Measurements from ENCODE around the gene RNF167. TPM values are rescaled to one million over a fixed set of nuclear protein-coding genes. Genes with fewer than 3 reads are reported as not detected.

Gene RNF167
- total and polyA plus RNA-seq, 2 of the 13 experiments (the other 11 are each of a cell fraction or from before 2014, with no cell fraction given), result 44.1 to 45.4 TPM

DNA sequence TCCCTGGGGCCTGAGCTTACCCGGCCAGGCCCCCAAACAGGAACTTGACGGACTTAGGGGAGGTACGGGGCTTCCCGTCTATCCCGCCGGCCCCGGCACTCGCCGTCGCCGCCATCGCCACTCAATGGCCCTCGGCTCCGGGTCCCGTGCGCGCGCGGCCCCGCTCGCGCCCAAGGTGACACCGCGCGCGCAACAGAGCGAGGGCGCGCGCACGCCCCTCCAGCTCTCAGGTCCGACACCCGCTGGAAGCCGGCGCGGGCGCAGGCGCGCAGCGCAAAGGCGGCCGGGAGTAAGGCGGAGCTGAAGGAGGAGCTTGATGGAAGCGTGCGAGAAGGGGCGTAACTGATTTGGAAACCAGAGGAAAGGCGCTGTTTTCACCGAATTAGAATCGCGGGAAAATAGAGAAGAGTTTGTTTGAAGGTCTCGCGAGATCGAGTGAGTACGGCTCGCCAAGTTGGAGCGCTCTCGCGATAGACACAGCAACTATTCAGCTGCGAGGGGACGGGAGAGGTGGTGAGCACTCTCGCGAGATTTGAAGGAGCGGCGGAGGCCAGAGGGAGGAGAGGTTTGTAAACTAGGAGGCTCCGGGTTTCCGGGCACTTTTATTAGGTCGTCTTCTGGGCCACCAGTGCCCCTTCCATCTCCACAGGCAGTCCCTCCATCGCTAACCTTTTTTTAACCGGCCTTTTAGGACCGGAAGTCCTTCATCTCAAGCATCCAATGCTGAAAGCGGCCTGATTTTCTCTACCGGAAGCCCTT lies at the start of gene RNF167, which contains the start of gene SLC25A11 (continued):
- no peak; the same call in 1 of the 2 replicates for TF ChIP-seq E2F2 (CRISPR knock-in tag; IDR thresholded peaks at IDR 0.05; ENCODE audit: borderline replicate concordance)
- TF ChIP-seq ZNF772 (CRISPR knock-in tag; IDR thresholded peaks at IDR 0.05), result no peak
- no peak; the same call in 1 of the 2 replicates for TF ChIP-seq ZNF552 (CRISPR knock-in tag; IDR thresholded peaks at IDR 0.05; ENCODE audit: borderline replicate concordance)
- peak; percentile 52 for TF ChIP-seq IKZF5 (CRISPR knock-in tag; IDR thresholded peaks at IDR 0.05)
- no peak for TF ChIP-seq ZNF850 (CRISPR knock-in tag; conservative IDR thresholded peaks at IDR 0.05)
- peak in 1 of 2 experiments; percentile 70; a peak in 2 of 4 replicates for TF ChIP-seq KLF16 (CRISPR knock-in tag; IDR thresholded peaks at IDR 0.05)
- TF ChIP-seq, protein P1, sequence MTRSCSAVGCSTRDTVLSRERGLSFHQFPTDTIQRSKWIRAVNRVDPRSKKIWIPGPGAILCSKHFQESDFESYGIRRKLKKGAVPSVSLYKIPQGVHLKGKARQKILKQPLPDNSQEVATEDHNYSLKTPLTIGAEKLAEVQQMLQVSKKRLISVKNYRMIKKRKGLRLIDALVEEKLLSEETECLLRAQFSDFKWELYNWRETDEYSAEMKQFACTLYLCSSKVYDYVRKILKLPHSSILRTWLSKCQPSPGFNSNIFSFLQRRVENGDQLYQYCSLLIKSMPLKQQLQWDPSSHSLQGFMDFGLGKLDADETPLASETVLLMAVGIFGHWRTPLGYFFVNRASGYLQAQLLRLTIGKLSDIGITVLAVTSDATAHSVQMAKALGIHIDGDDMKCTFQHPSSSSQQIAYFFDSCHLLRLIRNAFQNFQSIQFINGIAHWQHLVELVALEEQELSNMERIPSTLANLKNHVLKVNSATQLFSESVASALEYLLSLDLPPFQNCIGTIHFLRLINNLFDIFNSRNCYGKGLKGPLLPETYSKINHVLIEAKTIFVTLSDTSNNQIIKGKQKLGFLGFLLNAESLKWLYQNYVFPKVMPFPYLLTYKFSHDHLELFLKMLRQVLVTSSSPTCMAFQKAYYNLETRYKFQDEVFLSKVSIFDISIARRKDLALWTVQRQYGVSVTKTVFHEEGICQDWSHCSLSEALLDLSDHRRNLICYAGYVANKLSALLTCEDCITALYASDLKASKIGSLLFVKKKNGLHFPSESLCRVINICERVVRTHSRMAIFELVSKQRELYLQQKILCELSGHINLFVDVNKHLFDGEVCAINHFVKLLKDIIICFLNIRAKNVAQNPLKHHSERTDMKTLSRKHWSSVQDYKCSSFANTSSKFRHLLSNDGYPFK (CRISPR knock-in tag; IDR thresholded peaks at IDR 0.05; ENCODE audit: borderline replicate concordance), result no peak; the same call in 1 of the 2 replicates
- peak; percentile 17; the same call in 1 of the 2 replicates for TF ChIP-seq ZSCAN31 (CRISPR knock-in tag; IDR thresholded peaks at IDR 0.05; ENCODE audit: low read depth)
- peak; percentile 69 for TF ChIP-seq CREM (IDR thresholded peaks at IDR 0.05)
- TF ChIP-seq CREM (CRISPR knock-in tag; IDR thresholded peaks at IDR 0.05), result no peak
- TF ChIP-seq, protein P2, sequence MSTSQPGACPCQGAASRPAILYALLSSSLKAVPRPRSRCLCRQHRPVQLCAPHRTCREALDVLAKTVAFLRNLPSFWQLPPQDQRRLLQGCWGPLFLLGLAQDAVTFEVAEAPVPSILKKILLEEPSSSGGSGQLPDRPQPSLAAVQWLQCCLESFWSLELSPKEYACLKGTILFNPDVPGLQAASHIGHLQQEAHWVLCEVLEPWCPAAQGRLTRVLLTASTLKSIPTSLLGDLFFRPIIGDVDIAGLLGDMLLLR (CRISPR knock-in tag; IDR thresholded peaks at IDR 0.05), result 0 out of 2 replicates have a peak, but pooled peaks have one; percentile 27
- TF ChIP-seq ZNF350 (CRISPR knock-in tag; IDR thresholded peaks at IDR 0.05; ENCODE audit: borderline replicate concordance, low read depth), result no peak; the same call in 1 of the 2 replicates
- no peak for TF ChIP-seq ZBTB3 (CRISPR knock-in tag; IDR thresholded peaks at IDR 0.05; ENCODE audit: borderline replicate concordance, low read depth)
- TF ChIP-seq SALL2 (CRISPR knock-in tag; IDR thresholded peaks at IDR 0.05), result no peak
- no peak for TF ChIP-seq TCF12 (IDR thresholded peaks at IDR 0.05)
- TF ChIP-seq TCF12 (CRISPR knock-in tag; IDR thresholded peaks at IDR 0.05), result no peak

Measured in HepG2 (cell line).